MM.1S (cell line): Measurements from ENCODE around the gene HECW1.

Source experiments
- EZH2 ChIP-seq: fragments of 300-600 bp; sonication (generic); optimal IDR thresholded peaks from 2 replicates; pipeline ENCODE3; 2017; ENCODE audit warnings: low read depth, mild to moderate bottlenecking, antibody characterized with exemption, low read length, mixed read lengths
- EZH2phosphoT487 ChIP-seq: fragments of 300-600 bp; sonication (generic); IDR thresholded peaks from 2 replicates; pipeline ENCODE4 v1.6.1; 2018; ENCODE audit warnings: antibody characterized with exemption, low read length
- TF ChIP-seq, protein P1 (sequence below): fragments of 300-600 bp; sonication (generic); IDR thresholded peaks from 2 replicates; pipeline ENCODE4 v1.5.1; 2016; ENCODE audit warnings: antibody characterized with exemption, low read length, mixed read lengths

GRCh38 chr7:43170571-43170970, 58.1 kb downstream of the HECW1 start:
- TF ChIP-seq EZH2phosphoT487 (no peak), EZH2 (no peak)
- TF ChIP-seq, protein P1, sequence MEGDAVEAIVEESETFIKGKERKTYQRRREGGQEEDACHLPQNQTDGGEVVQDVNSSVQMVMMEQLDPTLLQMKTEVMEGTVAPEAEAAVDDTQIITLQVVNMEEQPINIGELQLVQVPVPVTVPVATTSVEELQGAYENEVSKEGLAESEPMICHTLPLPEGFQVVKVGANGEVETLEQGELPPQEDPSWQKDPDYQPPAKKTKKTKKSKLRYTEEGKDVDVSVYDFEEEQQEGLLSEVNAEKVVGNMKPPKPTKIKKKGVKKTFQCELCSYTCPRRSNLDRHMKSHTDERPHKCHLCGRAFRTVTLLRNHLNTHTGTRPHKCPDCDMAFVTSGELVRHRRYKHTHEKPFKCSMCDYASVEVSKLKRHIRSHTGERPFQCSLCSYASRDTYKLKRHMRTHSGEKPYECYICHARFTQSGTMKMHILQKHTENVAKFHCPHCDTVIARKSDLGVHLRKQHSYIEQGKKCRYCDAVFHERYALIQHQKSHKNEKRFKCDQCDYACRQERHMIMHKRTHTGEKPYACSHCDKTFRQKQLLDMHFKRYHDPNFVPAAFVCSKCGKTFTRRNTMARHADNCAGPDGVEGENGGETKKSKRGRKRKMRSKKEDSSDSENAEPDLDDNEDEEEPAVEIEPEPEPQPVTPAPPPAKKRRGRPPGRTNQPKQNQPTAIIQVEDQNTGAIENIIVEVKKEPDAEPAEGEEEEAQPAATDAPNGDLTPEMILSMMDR = no peak
